Measurements from ENCODE around the gene DIP2C.
"Not testable (repeated sequence)": the region's sequence is repeated elsewhere in the genome, so short reads cannot be mapped to it uniquely, and the experiment has no call there.

DIP2C gene

DNA sequence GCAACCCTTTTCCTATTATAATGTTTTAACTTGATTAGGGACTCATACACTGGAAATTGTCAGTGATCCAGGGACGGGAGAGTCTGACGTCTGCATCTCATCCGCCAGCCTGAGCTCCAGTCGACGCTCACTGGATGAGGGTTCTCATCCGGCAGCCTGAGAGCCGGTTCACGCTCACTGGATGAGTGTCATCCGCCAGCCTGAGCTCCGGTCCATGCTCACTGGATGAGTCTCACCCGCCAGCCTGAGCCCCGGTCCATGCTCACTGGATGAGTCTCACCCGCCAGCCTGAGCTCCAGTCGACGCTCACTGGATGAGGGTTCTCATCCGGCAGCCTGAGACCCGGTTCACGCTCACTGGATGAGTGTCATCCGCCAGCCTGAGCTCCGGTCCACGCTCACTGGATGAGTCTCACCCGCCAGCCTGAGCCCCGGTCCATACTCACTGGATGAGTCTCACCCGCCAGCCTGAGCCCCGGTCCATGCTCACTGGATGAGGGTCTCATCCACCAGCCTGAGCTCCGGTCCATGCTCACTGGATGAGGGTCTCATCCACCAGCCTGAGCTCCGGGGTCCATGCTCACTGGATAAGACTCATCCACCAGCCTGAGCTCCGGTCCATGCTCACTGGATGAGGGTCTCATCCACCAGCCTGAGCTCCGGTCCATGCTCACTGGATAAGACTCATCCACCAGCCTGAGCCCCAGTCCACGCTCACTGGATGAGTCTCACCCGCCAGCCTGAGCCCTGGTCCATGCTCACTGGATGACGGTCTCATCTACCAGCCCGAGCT lies 209.6 kb downstream of the DIP2C start:
- not testable (repeated sequence) for DNase-seq (ENCODE audit: low read depth)

GRCh38 chr10:478471-479245 lies 210.8 kb downstream of the DIP2C start:
- DNase-seq (ENCODE audit: low read depth): no peak

DNA sequence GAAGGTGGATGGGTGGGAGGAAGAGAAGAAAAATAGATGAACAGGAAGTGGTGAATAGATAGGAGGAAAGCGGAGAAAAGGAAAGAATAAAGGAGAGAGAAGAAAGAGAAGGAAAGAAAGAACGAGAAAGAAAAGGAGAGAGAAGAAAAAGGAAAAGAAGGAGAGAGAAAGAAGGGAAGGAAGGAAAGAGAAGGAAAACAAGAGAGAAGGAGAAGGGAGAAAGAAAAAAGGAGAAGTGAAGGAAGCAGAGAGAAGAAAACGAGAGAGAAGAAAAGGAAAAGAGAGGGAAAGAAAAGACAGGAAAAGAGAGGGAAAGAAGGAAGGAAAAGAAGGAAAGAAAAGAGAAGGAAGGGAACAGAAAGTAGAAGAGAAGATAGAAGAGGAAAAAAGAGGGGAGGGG lies 211.8 kb downstream of the DIP2C start:
- no peak for DNase-seq (ENCODE audit: low read depth)

GRCh38 chr10:476455-476780 lies 213.1 kb downstream of the DIP2C start:
- no peak for DNase-seq (ENCODE audit: low read depth)

DNA sequence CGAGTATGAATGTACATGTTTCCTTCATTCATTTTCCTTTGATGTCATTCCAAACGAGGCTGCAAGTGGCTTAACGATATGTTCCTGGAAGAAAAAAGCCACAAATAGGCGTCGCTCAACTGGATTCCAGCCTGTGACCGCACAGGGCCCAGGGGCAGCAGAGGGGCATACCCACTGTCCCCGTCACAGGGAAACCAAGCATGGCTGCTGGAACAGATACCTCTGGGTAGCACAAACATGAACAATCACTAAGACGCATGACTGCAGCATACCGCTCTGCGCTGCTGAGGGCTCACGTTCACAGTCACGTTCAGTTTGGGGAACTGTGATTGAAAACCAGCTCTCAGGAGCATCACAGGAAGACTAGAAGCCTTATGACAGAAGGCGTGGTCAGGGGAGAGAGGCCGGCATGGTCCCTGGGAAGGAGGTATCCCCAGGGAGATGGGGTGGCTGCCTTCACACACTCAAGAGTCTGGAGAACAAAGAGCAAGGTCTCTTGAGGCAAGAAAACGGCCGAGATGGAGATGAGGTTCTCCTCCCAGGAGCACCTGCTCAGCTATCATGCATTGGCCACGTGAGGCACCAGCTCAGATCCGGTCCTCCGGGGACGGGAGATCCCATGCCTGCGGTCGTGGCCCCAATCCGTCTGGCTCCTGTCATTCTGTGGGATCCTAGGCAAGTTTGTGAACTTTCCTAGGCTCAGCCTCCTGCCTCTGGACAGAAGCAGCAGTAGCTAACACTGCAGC lies 213.6 kb downstream of the DIP2C start:
- DNase-seq (ENCODE audit: low read depth): no peak

DNA sequence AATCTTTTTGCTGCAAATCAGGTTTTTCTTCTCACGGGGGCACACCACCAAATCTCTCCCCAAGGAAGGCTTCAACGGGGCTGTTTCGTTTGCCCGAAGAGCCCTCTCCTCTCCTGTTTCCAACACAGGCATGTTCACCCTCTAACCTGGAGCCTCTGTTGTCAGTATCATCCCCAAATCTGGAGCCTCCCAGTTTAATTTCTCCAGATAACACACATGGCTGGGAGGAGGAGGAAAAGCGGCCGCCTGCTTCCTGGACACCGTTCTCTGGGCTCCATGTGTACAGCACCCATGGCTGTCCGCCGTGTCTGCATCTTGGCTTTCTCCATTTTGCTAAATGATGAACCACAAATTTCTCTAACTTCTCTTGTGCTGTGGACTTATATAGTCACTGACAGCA lies 214.5 kb downstream of the DIP2C start:
- DNase-seq (ENCODE audit: low read depth): no peak

DNA sequence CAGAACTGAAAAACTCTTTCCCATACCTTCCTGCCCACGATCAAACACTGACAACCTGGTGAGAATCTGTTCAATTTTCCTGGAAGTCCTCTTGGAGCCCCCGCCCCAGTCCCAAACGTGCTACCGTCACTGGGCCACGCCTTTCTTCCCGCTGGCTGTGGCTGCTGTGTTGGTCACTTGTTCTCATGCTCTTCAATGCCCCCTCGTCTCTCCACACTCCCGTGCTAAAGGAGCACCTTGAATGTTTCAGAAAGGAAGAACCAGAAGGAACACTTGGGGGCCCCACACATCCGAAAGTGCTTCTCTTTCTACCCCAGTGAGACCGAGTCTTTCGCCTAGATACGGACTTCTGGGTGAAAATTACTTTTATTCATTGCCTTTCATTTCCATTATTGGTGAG lies 215.1 kb downstream of the DIP2C start:
- no peak for DNase-seq (ENCODE audit: low read depth)

DNA sequence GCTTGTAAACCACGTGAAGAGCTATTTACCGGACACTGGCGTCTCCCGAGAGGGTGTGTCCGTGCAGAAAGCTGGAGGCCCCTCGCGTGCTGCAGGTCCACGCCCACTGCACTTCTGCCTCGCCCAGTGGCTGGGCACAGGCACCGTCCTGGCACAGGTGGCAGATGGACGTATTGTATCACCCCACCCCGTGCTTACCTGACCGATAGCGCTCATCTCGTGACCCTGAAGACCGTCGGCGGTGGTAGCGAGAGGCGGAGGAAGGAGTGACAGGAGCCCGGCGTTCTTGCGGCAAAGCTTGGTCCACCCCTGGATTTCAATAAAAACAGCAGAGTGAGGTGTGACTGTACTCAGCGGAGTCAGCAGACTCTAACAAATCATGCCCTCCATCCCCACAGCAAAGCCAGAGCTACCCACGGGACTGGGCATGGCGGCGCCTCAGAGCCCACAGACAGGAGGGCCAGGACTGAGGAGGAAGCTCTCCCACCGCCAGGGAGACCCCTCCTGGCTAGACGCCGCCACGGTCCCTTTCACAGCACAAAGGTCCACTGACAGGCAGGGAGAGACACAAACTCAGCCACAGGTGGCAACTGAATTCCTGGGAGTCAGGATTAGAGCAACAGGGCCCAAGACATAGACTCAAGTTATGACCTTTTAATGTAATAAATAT lies 217.1 kb downstream of the DIP2C start:
- no peak for DNase-seq (ENCODE audit: low read depth)

- no peak for DNase-seq (ENCODE audit: low read depth)
These were observed 219.0 kb downstream of the DIP2C start for GRCh38 chr10:470339-471003.

DNA sequence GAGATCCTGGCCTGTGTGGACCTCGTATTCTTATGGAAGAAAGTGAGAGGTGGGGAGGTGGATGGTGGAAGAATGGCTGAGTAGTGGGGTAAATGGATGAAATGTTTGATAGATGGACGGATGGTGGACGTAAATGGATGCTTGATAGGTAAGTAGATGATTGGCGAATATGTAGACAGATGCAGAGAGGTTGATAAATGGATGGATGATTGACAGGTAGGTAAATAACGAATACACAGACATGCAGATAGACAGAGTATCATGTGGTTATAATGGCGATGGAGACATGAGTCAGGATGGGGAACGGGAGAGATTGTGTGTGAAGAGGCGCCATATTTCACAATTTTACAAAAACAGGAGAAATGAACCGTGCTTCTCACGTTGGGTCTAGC lies 219.5 kb downstream of the DIP2C start:
- DNase-seq (ENCODE audit: low read depth): no peak

DNA sequence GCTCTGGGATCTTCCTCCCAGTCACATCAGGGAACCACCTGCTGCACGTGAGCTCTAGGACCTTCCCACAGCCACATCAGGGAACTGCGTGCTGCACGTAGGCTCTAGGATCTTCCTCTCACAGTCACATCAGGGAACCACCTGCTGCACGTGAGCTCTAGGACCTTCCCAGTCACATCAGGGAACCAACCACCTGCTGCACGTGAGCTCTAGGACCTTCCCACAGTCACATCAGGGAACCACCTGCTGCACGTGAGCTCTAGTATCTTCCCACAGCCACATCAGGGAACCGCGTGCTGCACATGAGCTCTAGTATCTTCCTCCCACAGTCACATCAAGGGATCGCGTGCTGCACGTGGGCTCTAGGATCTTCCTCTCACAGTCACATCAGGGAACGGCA lies 229.7 kb downstream of the DIP2C start:
- no peak for DNase-seq (ENCODE audit: low read depth)

DNA sequence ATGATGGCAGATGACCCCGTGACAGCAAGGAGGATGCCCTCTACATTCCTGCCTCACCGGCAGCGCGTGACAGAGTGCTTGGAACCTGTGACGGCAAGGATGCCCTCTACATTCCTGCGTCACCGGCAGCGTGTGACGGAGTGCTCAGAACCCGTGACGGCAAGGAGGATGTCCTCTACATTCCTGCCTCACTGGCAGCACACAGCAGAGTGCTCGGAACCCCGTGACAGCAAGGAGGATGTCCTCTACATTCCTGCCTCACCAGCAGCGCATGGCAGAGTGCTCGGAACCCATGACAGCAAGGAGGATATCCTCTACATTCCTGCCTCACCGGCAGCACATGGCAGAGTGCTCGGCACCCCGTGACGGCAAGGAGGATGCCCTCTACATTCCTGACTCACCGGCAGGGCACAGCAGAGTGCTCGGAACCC lies 231.0 kb downstream of the DIP2C start:
- DNase-seq (ENCODE audit: low read depth): no peak

DNA sequence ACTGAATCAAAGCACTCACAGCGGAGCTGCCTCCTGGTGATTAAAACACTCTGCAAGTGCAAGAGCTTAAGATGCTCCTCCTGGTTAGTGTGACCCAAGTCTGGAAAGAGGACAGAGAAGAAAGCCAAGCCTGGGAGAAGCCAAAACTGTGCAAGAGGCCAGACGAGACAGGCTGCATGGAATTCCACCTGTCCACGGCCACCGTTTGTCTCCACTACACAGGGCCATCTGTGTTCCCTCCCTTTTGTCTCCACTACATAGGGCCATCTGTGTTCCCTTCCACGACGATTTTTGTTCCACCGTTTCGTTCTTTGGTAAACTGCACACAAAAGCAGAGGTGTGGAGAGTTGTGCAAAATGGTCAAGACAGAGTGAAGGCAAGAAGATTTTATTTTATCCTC lies 233.0 kb downstream of the DIP2C start:
- DNase-seq (ENCODE audit: low read depth): no peak

DNA sequence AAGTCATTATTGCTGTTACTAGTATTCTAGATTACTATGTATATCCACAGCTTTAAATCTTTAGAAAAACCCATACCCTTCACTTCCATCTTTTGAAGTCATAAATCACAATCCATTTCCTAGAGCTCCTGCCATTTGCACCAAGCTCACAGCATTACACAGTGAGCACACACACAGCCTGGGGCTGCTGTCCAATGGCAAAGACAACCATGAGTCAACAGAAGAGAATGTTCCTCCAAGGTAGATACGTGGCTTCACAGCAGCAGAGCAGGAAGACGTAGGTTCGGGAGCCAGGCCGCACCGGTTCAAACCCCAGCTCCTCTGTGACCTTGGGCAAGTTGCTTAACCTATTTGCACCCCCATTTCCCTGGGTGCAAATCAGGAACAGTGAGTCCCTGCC lies 234.6 kb downstream of the DIP2C start:
- DNase-seq (ENCODE audit: low read depth): no peak

DNA sequence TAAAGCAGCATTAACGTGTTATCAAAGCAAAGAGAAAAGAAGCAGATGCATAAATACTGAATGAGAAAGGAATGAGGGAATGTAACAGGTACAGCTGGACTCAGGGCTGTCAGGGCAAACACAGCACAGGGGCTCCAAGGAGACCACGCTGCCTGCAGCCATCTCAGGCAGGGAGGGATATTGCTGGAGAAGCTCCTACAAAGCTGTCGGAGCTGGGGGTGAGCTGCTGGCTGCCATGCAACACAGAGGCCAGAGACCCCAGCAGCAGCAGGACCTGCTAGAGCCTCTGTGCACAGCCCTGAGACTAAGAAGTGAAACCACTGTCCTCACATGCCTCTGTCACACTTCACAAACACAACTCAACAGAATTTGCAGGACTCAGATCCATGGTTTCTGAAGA lies 235.8 kb downstream of the DIP2C start:
- no peak for DNase-seq (ENCODE audit: low read depth)

- no peak for DNase-seq (ENCODE audit: low read depth)
These were observed 236.7 kb downstream of the DIP2C start for GRCh38 chr10:452512-453426.

DNA sequence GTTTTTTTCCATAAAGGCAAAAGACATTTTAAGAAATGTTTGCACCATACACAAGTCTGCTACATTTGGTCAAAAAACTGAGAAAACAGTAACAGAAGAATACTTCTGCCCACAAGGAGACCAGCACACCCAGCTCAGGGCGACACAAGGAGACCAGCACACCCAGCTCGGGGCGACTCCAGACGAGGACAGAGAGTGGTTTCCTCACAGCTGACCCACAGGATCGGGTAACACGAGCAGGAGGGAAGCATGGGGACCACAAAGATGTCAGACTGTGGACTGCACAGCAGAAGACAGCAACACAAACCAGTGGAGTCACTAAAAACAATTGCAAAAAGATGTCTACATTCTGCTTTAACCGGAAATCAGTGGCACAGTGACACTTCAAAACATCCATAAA lies 237.6 kb downstream of the DIP2C start:
- DNase-seq (ENCODE audit: low read depth): no peak

DNA sequence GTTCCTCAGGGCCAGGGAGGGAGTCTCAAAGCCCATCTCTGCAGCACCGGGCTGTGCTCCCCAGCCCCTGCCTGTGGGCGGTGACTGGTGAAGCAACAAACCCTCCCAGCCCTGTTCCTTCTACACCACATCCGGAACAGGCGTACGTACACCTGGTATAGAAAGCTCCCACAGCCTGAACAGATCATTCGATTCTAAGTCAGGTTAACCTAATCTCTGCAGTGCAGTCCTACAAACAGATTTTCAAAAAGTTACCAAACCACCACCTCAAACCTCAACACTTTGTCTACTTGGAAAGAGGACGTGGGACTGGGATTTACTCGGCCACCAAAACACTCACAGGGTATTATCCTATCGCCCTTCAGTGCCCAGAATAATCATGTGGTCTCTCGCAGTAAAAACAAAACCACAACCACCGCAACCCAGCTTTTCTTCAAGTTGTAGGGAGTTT lies 238.4 kb downstream of the DIP2C start:
- DNase-seq (ENCODE audit: low read depth): no peak

DNA sequence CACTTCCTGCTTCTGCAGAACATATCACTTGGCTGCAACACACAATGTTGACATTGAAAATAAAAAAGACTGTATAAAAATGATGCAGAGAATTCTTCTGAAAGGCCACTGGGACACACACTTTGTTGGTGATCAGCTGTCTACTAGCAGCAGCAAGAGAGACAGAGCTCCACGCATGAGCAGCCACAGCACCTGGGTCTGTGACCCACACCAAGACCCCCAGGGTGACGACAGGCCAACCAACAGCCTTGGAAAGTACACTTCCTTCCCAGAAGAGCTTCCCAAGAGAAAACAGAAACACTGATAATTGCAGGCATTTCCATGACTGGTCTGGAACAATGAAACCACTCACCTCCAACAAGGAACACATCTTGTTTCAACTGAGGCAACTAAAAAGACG lies 239.0 kb downstream of the DIP2C start:
- DNase-seq (ENCODE audit: low read depth): no peak

DNA sequence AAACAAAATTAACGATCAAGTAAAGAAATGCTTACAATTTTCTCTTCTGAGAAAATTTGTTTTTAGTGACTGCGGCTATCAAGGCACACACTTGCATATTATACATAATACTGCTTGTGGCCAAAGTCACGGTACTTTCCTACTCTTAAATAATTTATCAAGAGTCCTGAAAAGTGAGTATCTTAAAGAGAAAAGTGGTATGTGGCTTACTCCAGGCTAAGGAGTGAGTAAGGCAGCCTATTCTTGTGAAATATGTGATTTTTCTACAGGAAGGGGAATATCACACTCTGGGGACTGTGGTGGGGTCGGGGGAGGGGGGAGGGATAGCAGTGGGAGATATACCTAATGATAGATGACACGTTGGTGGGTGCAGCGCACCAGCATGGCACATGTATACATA lies 240.1 kb downstream of the DIP2C start:
- not testable (repeated sequence) for DNase-seq (ENCODE audit: low read depth)

DNA sequence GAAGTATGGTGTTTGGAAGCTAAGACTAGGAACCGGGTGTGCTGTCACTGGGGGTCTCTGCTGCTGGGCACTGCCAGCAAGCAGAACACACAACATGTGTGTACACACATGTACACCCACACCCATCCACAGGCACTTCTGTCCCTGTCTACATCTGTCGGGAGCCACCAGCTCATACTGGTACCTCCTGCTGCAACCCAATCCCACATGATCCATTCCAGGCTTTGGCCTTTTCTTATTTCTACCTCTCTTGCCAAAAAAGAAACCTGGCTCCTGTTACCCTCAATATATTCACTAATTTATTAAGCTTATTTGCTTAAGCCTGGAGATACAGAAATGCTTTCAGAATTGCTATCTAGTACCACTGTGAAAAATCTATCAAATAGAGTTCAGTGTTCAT lies 246.0 kb downstream of the DIP2C start:
- no peak for DNase-seq (ENCODE audit: low read depth)
